Measurements from ENCODE around the gene LRRC27. TPM values are rescaled to one million over a fixed set of nuclear protein-coding genes. Genes with fewer than 3 reads are reported as not detected.

LRRC27 gene
- total and polyA plus RNA-seq, 5 donors from 2014 or later: 0.67 to 3.3 (median 2.5) TPM

GRCh38 chr10:132338876-132339275, 6.9 kb downstream of the LRRC27 start:
- DNase-seq (no peak), ATAC-seq (ENCODE audit: low read depth in 2 of 2) (no peak)
- Mint-ChIP-seq H3K9me3 (peaks cover 0 to 2% (median 0%) of the 10 kb centered on the region in 7 donors), H3K36me3 (peaks cover 17% of the 10 kb centered on the region), H3K4me3 (peak overlapping the region in 1 of 4 donors; percentile 27), H3K27me3 (no peaks in the 10 kb centered on the region), H3K27ac (no peak overlapping the region), H3K4me1 (peaks cover 4 to 22% (median 15%) of the 10 kb centered on the region in 4 donors)
- H3K27me3 ChIP-seq (ENCODE audit: control insufficient read depth, insufficient read depth, low read length): no peaks in the 10 kb centered on the region
- H3K27ac ChIP-seq (ENCODE audit: insufficient read depth, low read length, poor library complexity, severe bottlenecking): no peak overlapping the region
- H3K4me1 ChIP-seq (ENCODE audit: control insufficient read depth, insufficient read depth, low read length, poor library complexity, severe bottlenecking): peaks cover 13% of the 10 kb centered on the region
- no peak overlapping the region for H3K4me3 ChIP-seq (ENCODE audit: low read depth, low read length)
- no peaks in the 10 kb centered on the region for H3K36me3 ChIP-seq (ENCODE audit: control insufficient read depth, insufficient read depth, low read length)
- H3K9me3 ChIP-seq (ENCODE audit: control insufficient read depth in 2 of 2, low read length in 2 of 2): no peaks in the 10 kb centered on the region

GRCh38 chr10:132339276-132339675, 7.3 kb downstream of the LRRC27 start:
- ATAC-seq (ENCODE audit: low read depth in 2 of 2) (no peak), DNase-seq (no peak)
- H3K4me1 ChIP-seq (ENCODE audit: control insufficient read depth, insufficient read depth, low read length, poor library complexity, severe bottlenecking): peaks cover 13% of the 10 kb centered on the region
- Mint-ChIP-seq H3K27ac (no peak overlapping the region), H3K9me3 (peaks cover 0 to 2% (median 0%) of the 10 kb centered on the region in 7 donors), H3K4me3 (peak overlapping the region in 1 of 4 donors; percentile 27), H3K27me3 (no peaks in the 10 kb centered on the region), H3K4me1 (peaks cover 4 to 22% (median 15%) of the 10 kb centered on the region in 4 donors), H3K36me3 (peaks cover 17% of the 10 kb centered on the region)
- no peak overlapping the region for H3K4me3 ChIP-seq (ENCODE audit: low read depth, low read length)
- H3K27ac ChIP-seq (ENCODE audit: insufficient read depth, low read length, poor library complexity, severe bottlenecking): no peak overlapping the region
- H3K36me3 ChIP-seq (ENCODE audit: control insufficient read depth, insufficient read depth, low read length): no peaks in the 10 kb centered on the region
- no peaks in the 10 kb centered on the region for H3K9me3 ChIP-seq (ENCODE audit: control insufficient read depth in 2 of 2, low read length in 2 of 2)
- no peaks in the 10 kb centered on the region for H3K27me3 ChIP-seq (ENCODE audit: control insufficient read depth, insufficient read depth, low read length)

GRCh38 chr10:132341017-132341416, 9.0 kb downstream of the LRRC27 start:
- no peak for DNase-seq
- Mint-ChIP-seq H3K36me3 (peaks cover 30% of the 10 kb centered on the region), H3K27ac (no peak overlapping the region), H3K4me1 (peaks cover 4 to 17% (median 12%) of the 10 kb centered on the region in 4 donors), H3K4me3 (no peak overlapping the region), H3K27me3 (no peaks in the 10 kb centered on the region), H3K9me3 (peaks cover 0 to 2% (median 0%) of the 10 kb centered on the region in 7 donors)
- no peaks in the 10 kb centered on the region for H3K27me3 ChIP-seq (ENCODE audit: control insufficient read depth, insufficient read depth, low read length)
- H3K4me1 ChIP-seq (ENCODE audit: control insufficient read depth, insufficient read depth, low read length, poor library complexity, severe bottlenecking): peaks cover 13% of the 10 kb centered on the region
- peaks cover 2% of the 10 kb centered on the region for H3K36me3 ChIP-seq (ENCODE audit: control insufficient read depth, insufficient read depth, low read length)
- no peak overlapping the region for H3K4me3 ChIP-seq (ENCODE audit: low read depth, low read length)
- no peaks in the 10 kb centered on the region for H3K9me3 ChIP-seq (ENCODE audit: control insufficient read depth in 2 of 2, low read length in 2 of 2)
- no peak overlapping the region for H3K27ac ChIP-seq (ENCODE audit: insufficient read depth, low read length, poor library complexity, severe bottlenecking)
- no peak for ATAC-seq (ENCODE audit: low read depth in 2 of 2)

- peaks cover 8% of the 10 kb centered on the region for H3K4me1 ChIP-seq (ENCODE audit: control insufficient read depth, insufficient read depth, low read length, poor library complexity, severe bottlenecking)
- no peaks in the 10 kb centered on the region for H3K27me3 ChIP-seq (ENCODE audit: control insufficient read depth, insufficient read depth, low read length)
- H3K9me3 Mint-ChIP-seq: peaks cover 0 to 2% (median 0%) of the 10 kb centered on the region in 7 donors
- peaks cover 30% of the 10 kb centered on the region for H3K36me3 Mint-ChIP-seq
- H3K9me3 ChIP-seq (ENCODE audit: control insufficient read depth in 2 of 2, low read length in 2 of 2): no peaks in the 10 kb centered on the region
- H3K36me3 ChIP-seq (ENCODE audit: control insufficient read depth, insufficient read depth, low read length): peaks cover 2% of the 10 kb centered on the region
- peaks cover 4 to 9% (median 7%) of the 10 kb centered on the region in 4 donors for H3K4me1 Mint-ChIP-seq
- no peak overlapping the region for H3K4me3 ChIP-seq (ENCODE audit: low read depth, low read length)
- DNase-seq (no peak), ATAC-seq (ENCODE audit: low read depth in 2 of 2) (no peak)
- H3K27ac ChIP-seq (ENCODE audit: insufficient read depth, low read length, poor library complexity, severe bottlenecking): no peak overlapping the region
- no peaks in the 10 kb centered on the region for H3K27me3 Mint-ChIP-seq
- no peak overlapping the region for H3K4me3 Mint-ChIP-seq
- no peak overlapping the region for H3K27ac Mint-ChIP-seq
Observed at GRCh38 chr10:132341781-132342180, 9.8 kb downstream of the LRRC27 start.

- no peak for DNase-seq
- Histone ChIP-seq H3K27ac (ENCODE audit: insufficient read depth, low read length, poor library complexity, severe bottlenecking) (no peak overlapping the region), H3K9me3 (ENCODE audit: control insufficient read depth in 2 of 2, low read length in 2 of 2) (no peaks in the 10 kb centered on the region), H3K4me1 (ENCODE audit: control insufficient read depth, insufficient read depth, low read length, poor library complexity, severe bottlenecking) (peaks cover 1% of the 10 kb centered on the region), H3K36me3 (ENCODE audit: control insufficient read depth, insufficient read depth, low read length) (peaks cover 2% of the 10 kb centered on the region), H3K27me3 (ENCODE audit: control insufficient read depth, insufficient read depth, low read length) (no peaks in the 10 kb centered on the region), H3K4me3 (ENCODE audit: low read depth, low read length) (no peak overlapping the region)
- Mint-ChIP-seq H3K4me3 (no peak overlapping the region), H3K27me3 (no peaks in the 10 kb centered on the region), H3K36me3 (peaks cover 30% of the 10 kb centered on the region), H3K27ac (no peak overlapping the region), H3K4me1 (peaks cover 0 to 2% (median 2%) of the 10 kb centered on the region in 4 donors), H3K9me3 (peaks cover 0 to 2% (median 0%) of the 10 kb centered on the region in 7 donors)
- ATAC-seq (ENCODE audit: low read depth in 2 of 2): no peak
Observed at GRCh38 chr10:132342553-132342952, 10.6 kb downstream of the LRRC27 start.

DNA sequence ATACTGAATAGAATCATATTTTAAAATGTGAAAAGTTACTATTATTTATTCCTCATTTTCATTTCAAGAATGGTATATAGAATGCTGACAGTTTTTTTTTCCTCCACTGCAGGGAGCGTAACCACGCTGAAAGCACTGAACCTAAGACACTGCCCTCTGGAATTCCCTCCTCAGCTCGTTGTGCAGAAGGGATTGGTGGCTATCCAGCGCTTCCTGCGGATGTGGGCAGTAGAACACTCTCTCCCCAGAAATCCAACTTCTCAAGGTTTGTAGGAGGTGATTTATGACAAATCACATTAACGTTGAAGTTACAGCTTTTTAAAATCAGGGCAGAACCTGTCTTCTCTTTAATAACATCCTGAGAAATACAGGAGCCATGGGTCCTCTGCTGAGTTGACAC, 12.4 kb downstream of the LRRC27 start:
- H3K9me3 Mint-ChIP-seq: peaks cover 0 to 2% (median 0%) of the 10 kb centered on the region in 7 donors

DNA sequence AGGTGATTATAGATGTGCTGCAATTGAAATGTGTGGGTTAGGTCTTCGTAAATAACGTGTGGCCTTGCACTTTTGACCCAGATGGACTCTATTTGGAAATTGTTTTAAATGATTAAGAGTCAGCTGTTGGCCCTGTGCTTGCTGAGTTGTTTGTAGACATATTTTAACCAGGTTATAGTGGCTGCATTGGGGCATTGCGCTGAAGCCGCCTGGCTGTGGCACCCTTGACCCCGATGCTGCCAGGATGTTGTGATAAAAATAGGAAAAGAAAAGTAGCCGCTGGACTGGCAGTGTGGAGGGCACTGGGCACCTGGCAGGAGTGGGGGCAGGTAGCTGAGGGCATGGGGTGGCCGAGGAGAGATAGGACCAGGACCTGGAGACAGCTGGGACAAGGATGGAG, 13.4 kb downstream of the LRRC27 start:
- Histone ChIP-seq H3K27me3 (ENCODE audit: control insufficient read depth, insufficient read depth, low read length) (no peaks in the 10 kb centered on the region), H3K36me3 (ENCODE audit: control insufficient read depth, insufficient read depth, low read length) (peaks cover 2% of the 10 kb centered on the region), H3K9me3 (ENCODE audit: control insufficient read depth in 2 of 2, low read length in 2 of 2) (no peaks in the 10 kb centered on the region), H3K4me3 (ENCODE audit: low read depth, low read length) (no peak overlapping the region), H3K27ac (ENCODE audit: insufficient read depth, low read length, poor library complexity, severe bottlenecking) (no peak overlapping the region), H3K4me1 (ENCODE audit: control insufficient read depth, insufficient read depth, low read length, poor library complexity, severe bottlenecking) (no peaks in the 10 kb centered on the region)
- peaks cover 37% of the 10 kb centered on the region for H3K36me3 Mint-ChIP-seq
- no peak overlapping the region for H3K4me3 Mint-ChIP-seq
- no peak overlapping the region for H3K27ac Mint-ChIP-seq
- no peak for ATAC-seq (ENCODE audit: low read depth in 2 of 2)
- peaks cover 0 to 2% (median 0%) of the 10 kb centered on the region in 7 donors for H3K9me3 Mint-ChIP-seq
- H3K27me3 Mint-ChIP-seq: no peaks in the 10 kb centered on the region
- no peaks in the 10 kb centered on the region for H3K4me1 Mint-ChIP-seq
- DNase-seq: no peak

More for the DNA sequence above, 12.4 kb downstream of the LRRC27 start:
- Mint-ChIP-seq H3K27ac (no peak overlapping the region), H3K4me1 (no peaks in the 10 kb centered on the region), H3K4me3 (no peak overlapping the region), H3K27me3 (no peaks in the 10 kb centered on the region), H3K36me3 (peaks cover 34% of the 10 kb centered on the region)
- Histone ChIP-seq H3K4me3 (ENCODE audit: low read depth, low read length) (no peak overlapping the region), H3K36me3 (ENCODE audit: control insufficient read depth, insufficient read depth, low read length) (peaks cover 2% of the 10 kb centered on the region), H3K4me1 (ENCODE audit: control insufficient read depth, insufficient read depth, low read length, poor library complexity, severe bottlenecking) (no peaks in the 10 kb centered on the region), H3K27ac (ENCODE audit: insufficient read depth, low read length, poor library complexity, severe bottlenecking) (no peak overlapping the region), H3K9me3 (ENCODE audit: control insufficient read depth in 2 of 2, low read length in 2 of 2) (no peaks in the 10 kb centered on the region), H3K27me3 (ENCODE audit: control insufficient read depth, insufficient read depth, low read length) (no peaks in the 10 kb centered on the region)
- DNase-seq (no peak), ATAC-seq (ENCODE audit: low read depth in 2 of 2) (no peak)

DNA sequence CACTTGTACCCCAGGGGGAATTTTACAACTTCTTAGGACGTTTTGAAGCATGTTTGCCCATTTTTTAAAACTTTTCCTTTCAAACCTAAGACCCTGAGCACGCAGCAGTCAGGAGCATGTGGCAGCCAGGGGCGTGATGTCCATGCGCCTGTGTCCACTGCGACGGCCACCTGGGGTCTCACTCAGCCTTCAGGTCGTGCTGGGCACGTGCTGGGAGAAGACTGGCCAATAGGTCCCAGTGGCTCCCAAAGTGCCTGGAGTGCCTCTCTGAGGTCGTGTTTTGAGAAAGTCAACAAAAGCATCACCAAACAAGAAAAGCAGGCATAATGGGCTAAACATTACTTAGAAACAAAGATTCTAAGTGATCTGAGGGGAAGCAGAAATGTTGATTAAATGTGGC, 14.8 kb downstream of the LRRC27 start:
- DNase-seq (no peak), ATAC-seq (ENCODE audit: low read depth in 2 of 2) (no peak)
- Histone ChIP-seq H3K27me3 (ENCODE audit: control insufficient read depth, insufficient read depth, low read length) (no peaks in the 10 kb centered on the region), H3K4me3 (ENCODE audit: low read depth, low read length) (no peak overlapping the region), H3K9me3 (ENCODE audit: control insufficient read depth in 2 of 2, low read length in 2 of 2) (no peaks in the 10 kb centered on the region), H3K27ac (ENCODE audit: insufficient read depth, low read length, poor library complexity, severe bottlenecking) (no peak overlapping the region), H3K36me3 (ENCODE audit: control insufficient read depth, insufficient read depth, low read length) (peaks cover 2% of the 10 kb centered on the region), H3K4me1 (ENCODE audit: control insufficient read depth, insufficient read depth, low read length, poor library complexity, severe bottlenecking) (no peaks in the 10 kb centered on the region)
- peak overlapping the region in 1 of 3 donors; percentile 82 for H3K27ac Mint-ChIP-seq
- no peaks in the 10 kb centered on the region for H3K27me3 Mint-ChIP-seq
- no peak overlapping the region for H3K4me3 Mint-ChIP-seq
- H3K36me3 Mint-ChIP-seq: peaks cover 33% of the 10 kb centered on the region
- peaks cover 0 to 2% (median 0%) of the 10 kb centered on the region in 7 donors for H3K9me3 Mint-ChIP-seq
- H3K4me1 Mint-ChIP-seq: no peaks in the 10 kb centered on the region
